GM18508 (cell line): ENCODE data around the gene ARHGAP44.

Experiments
- ATAC-seq: cut with Tn5 transposase; IDR thresholded peaks from one replicate; pipeline ENCODE4 v1.9.1; 2021; ENCODE audit warnings: moderate number of reproducible peaks; ENCODE audit not compliant: insufficient read depth, unreplicated experiment

Gene ARHGAP44

GRCh38 chr17:12987120-12987519 is 197.8 kb downstream of the ARHGAP44 start:
- ATAC-seq = no peak

- ATAC-seq = no peak
These were observed 200.9 kb downstream of the ARHGAP44 start for GRCh38 chr17:12990041-12990808.

- no peak for ATAC-seq
These were observed 201.6 kb downstream of the ARHGAP44 start for GRCh38 chr17:12990926-12991325.

GRCh38 chr17:12992676-12993075 is 203.4 kb downstream of the ARHGAP44 start:
- no peak for ATAC-seq

GRCh38 chr17:12993631-12994030 is 204.3 kb downstream of the ARHGAP44 start:
- ATAC-seq = no peak

- no peak for ATAC-seq
These were observed 205.2 kb downstream of the ARHGAP44 start for GRCh38 chr17:12994341-12995074.

GRCh38 chr17:12995106-12995895 is 206.0 kb downstream of the ARHGAP44 start:
- ATAC-seq = no peak

- no peak for ATAC-seq
These were observed 206.6 kb downstream of the ARHGAP44 start for GRCh38 chr17:12995896-12996295.

GRCh38 chr17:12996357-12996756 is 207.1 kb downstream of the ARHGAP44 start:
- ATAC-seq = no peak

GRCh38 chr17:12996941-12997340 is 207.6 kb downstream of the ARHGAP44 start:
- ATAC-seq = no peak

GRCh38 chr17:12998461-12998860 is 209.2 kb downstream of the ARHGAP44 start:
- ATAC-seq = no peak

- ATAC-seq = no peak
These were observed 209.6 kb downstream of the ARHGAP44 start for GRCh38 chr17:12998874-12999273.

- no peak for ATAC-seq
These were observed 211.3 kb downstream of the ARHGAP44 start for GRCh38 chr17:13000561-13000960.

- no peak for ATAC-seq
These were observed 212.8 kb downstream of the ARHGAP44 start for GRCh38 chr17:13001991-13002615.

GRCh38 chr17:13002761-13003453 is 213.6 kb downstream of the ARHGAP44 start:
- no peak for ATAC-seq

GRCh38 chr17:13003454-13003851 is 214.2 kb downstream of the ARHGAP44 start:
- no peak for ATAC-seq

- ATAC-seq = no peak
These were observed 214.6 kb downstream of the ARHGAP44 start for GRCh38 chr17:13003927-13004326.

GRCh38 chr17:13004336-13004735 is 215.0 kb downstream of the ARHGAP44 start:
- no peak for ATAC-seq

GRCh38 chr17:13005530-13005929 is 216.2 kb downstream of the ARHGAP44 start:
- no peak for ATAC-seq

GRCh38 chr17:13008461-13008860 is 219.2 kb downstream of the ARHGAP44 start:
- no peak for ATAC-seq
